Measurements from ENCODE around the gene ASB4.

DNA sequence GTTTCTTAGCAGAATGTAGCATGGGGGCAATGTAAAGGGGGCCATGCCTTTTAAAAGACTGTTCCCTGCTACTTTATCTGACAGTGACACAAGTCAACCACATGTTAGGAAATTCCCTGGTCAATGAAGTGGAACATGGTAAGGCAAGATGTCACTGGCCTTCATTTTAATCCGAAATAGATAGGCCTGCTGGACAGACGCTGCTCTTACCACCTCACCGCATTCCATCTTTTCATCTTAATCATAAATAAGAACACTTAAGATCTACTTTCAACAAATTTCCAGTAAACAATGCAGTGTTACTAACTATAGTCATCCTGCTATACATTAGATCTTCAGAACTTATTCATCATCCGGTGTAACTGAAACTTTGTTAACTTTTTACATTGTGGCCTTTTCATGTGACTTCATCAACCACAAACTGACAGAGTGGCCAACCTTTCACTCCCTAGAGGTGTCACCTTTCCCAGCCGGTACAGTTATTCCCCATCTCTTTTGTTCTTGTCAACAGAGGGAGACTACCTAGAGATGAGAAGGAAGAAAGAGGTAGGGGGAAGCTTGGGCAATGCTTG lies 15.6 kb downstream of the ASB4 start:
- TF ChIP-seq CTCF (IDR thresholded peaks at IDR 0.05; ENCODE audit: insufficient read depth, low read length) (no peak), POLR2AphosphoS5 (IDR thresholded peaks at IDR 0.05; ENCODE audit: low read depth) (no peak)

Data from HL-60 (cell line).